Activated naive CD4-positive, alpha-beta T cell treated with anti-CD3 and anti-CD28 coated beads, Interleukin-2, amount 50 U/mL, for 24 hours (primary cell): ENCODE measurements around the gene ANKHD1.

Experiments
- H3K27ac Mint-ChIP-seq: one replicate; pipeline ENCODE4 v1.8.0; 2021; ENCODE audit warnings: mild to moderate bottlenecking, mixed read lengths
- H3K27me3 Mint-ChIP-seq: one replicate; pipeline ENCODE4 v1.8.0; 2021; ENCODE audit warnings: mixed read lengths
- H3K36me3 Mint-ChIP-seq: one replicate; pipeline ENCODE4 v1.8.0; 2021; ENCODE audit warnings: mixed read lengths
- H3K4me1 Mint-ChIP-seq: one replicate; pipeline ENCODE4 v1.8.0; 2021; ENCODE audit warnings: mixed read lengths
- H3K4me3 Mint-ChIP-seq: one replicate; pipeline ENCODE4 v1.8.0; 2021; ENCODE audit warnings: mild to moderate bottlenecking, mixed read lengths
- H3K9me3 Mint-ChIP-seq: one replicate; pipeline ENCODE4 v1.8.0; 2021; ENCODE audit warnings: mixed read lengths

Gene ANKHD1

GRCh38 chr5:140540227-140540626 is 138.6 kb downstream of the ANKHD1 start:
- Mint-ChIP-seq H3K27ac (no peak overlapping the region), H3K9me3 (no peaks in the 10 kb centered on the region), H3K36me3 (peaks cover 22% of the 10 kb centered on the region), H3K4me3 (no peak overlapping the region), H3K4me1 (no peaks in the 10 kb centered on the region), H3K27me3 (no peaks in the 10 kb centered on the region)

- Mint-ChIP-seq H3K9me3 (no peaks in the 10 kb centered on the region), H3K4me1 (peaks cover 8% of the 10 kb centered on the region), H3K4me3 (no peak overlapping the region), H3K27me3 (no peaks in the 10 kb centered on the region), H3K36me3 (peaks cover 20% of the 10 kb centered on the region), H3K27ac (no peak overlapping the region)
Observed at GRCh38 chr5:140542972-140543371, 141.3 kb downstream of the ANKHD1 start.

GRCh38 chr5:140544986-140545385 is 143.4 kb downstream of the ANKHD1 start:
- H3K4me1 Mint-ChIP-seq, result peaks cover 28% of the 10 kb centered on the region
- no peak overlapping the region for H3K4me3 Mint-ChIP-seq
- no peak overlapping the region for H3K27ac Mint-ChIP-seq
- H3K9me3 Mint-ChIP-seq, result no peaks in the 10 kb centered on the region
- no peaks in the 10 kb centered on the region for H3K27me3 Mint-ChIP-seq
- H3K36me3 Mint-ChIP-seq, result peaks cover 18% of the 10 kb centered on the region

- H3K27ac Mint-ChIP-seq, result no peak overlapping the region
- H3K4me1 Mint-ChIP-seq, result peaks cover 31% of the 10 kb centered on the region
- H3K36me3 Mint-ChIP-seq, result peaks cover 18% of the 10 kb centered on the region
- H3K4me3 Mint-ChIP-seq, result no peak overlapping the region
- H3K27me3 Mint-ChIP-seq, result no peaks in the 10 kb centered on the region
- H3K9me3 Mint-ChIP-seq, result no peaks in the 10 kb centered on the region
Observed at GRCh38 chr5:140545606-140546005, 144.0 kb downstream of the ANKHD1 start.

- H3K27ac Mint-ChIP-seq, result peak overlapping the region; percentile 59
- peaks cover 37% of the 10 kb centered on the region for H3K4me1 Mint-ChIP-seq
- H3K36me3 Mint-ChIP-seq, result peaks cover 16% of the 10 kb centered on the region
- H3K4me3 Mint-ChIP-seq, result peak overlapping the region; percentile 90
- no peaks in the 10 kb centered on the region for H3K27me3 Mint-ChIP-seq
- no peaks in the 10 kb centered on the region for H3K9me3 Mint-ChIP-seq
Observed at GRCh38 chr5:140546851-140547507, 145.3 kb downstream of the ANKHD1 start.

- H3K4me3 Mint-ChIP-seq, result peak within 1 kb of the TSS; percentile 90
- H3K27ac Mint-ChIP-seq, result peak within 1 kb of the TSS; percentile 91
- H3K9me3 Mint-ChIP-seq, result no peaks in the 10 kb centered on the region
- H3K36me3 Mint-ChIP-seq, result peaks cover 13% of the 10 kb centered on the region
- peaks cover 39% of the 10 kb centered on the region for H3K4me1 Mint-ChIP-seq
- H3K27me3 Mint-ChIP-seq, result no peaks in the 10 kb centered on the region
Observed at GRCh38 chr5:140547508-140548299, 146.1 kb downstream of the ANKHD1 start, which contains the start of gene EIF4EBP3. Gene EIF4EBP3 (plus strand): TSS chr5:140547662. CDS start chr5:140547738, 76 bp downstream.

GRCh38 chr5:140548300-140548688 is 146.7 kb downstream of the ANKHD1 start:
- Mint-ChIP-seq H3K36me3 (peaks cover 17% of the 10 kb centered on the region), H3K9me3 (no peaks in the 10 kb centered on the region), H3K4me3 (peak overlapping the region; percentile 90), H3K27me3 (no peaks in the 10 kb centered on the region), H3K4me1 (peaks cover 45% of the 10 kb centered on the region), H3K27ac (peak overlapping the region; percentile 91)

- peaks cover 17% of the 10 kb centered on the region for H3K36me3 Mint-ChIP-seq
- peak overlapping the region; percentile 91 for H3K27ac Mint-ChIP-seq
- no peaks in the 10 kb centered on the region for H3K27me3 Mint-ChIP-seq
- no peaks in the 10 kb centered on the region for H3K9me3 Mint-ChIP-seq
- peaks cover 50% of the 10 kb centered on the region for H3K4me1 Mint-ChIP-seq
- H3K4me3 Mint-ChIP-seq, result peak overlapping the region; percentile 90
Observed at GRCh38 chr5:140548791-140549190, 147.2 kb downstream of the ANKHD1 start.

GRCh38 chr5:140549237-140550144 is 147.9 kb downstream of the ANKHD1 start:
- peaks cover 57% of the 10 kb centered on the region for H3K4me1 Mint-ChIP-seq
- peak overlapping the region; percentile 90 for H3K4me3 Mint-ChIP-seq
- no peaks in the 10 kb centered on the region for H3K27me3 Mint-ChIP-seq
- peak overlapping the region; percentile 91 for H3K27ac Mint-ChIP-seq
- peaks cover 13% of the 10 kb centered on the region for H3K36me3 Mint-ChIP-seq
- H3K9me3 Mint-ChIP-seq, result no peaks in the 10 kb centered on the region

GRCh38 chr5:140550147-140551079 is 148.8 kb downstream of the ANKHD1 start:
- peaks cover 61% of the 10 kb centered on the region for H3K4me1 Mint-ChIP-seq
- H3K27me3 Mint-ChIP-seq, result no peaks in the 10 kb centered on the region
- peaks cover 10% of the 10 kb centered on the region for H3K36me3 Mint-ChIP-seq
- H3K9me3 Mint-ChIP-seq, result no peaks in the 10 kb centered on the region
- H3K4me3 Mint-ChIP-seq, result peak overlapping the region; percentile 45
- peak overlapping the region; percentile 84 for H3K27ac Mint-ChIP-seq

GRCh38 chr5:140551872-140552271 is 150.2 kb downstream of the ANKHD1 start:
- Mint-ChIP-seq H3K27me3 (no peaks in the 10 kb centered on the region), H3K27ac (no peak overlapping the region), H3K9me3 (no peaks in the 10 kb centered on the region), H3K4me1 (peaks cover 70% of the 10 kb centered on the region), H3K4me3 (no peak overlapping the region), H3K36me3 (peaks cover 17% of the 10 kb centered on the region)

GRCh38 chr5:140553657-140554056 is 152.0 kb downstream of the ANKHD1 start:
- H3K36me3 Mint-ChIP-seq, result peaks cover 17% of the 10 kb centered on the region

GRCh38 chr5:140554454-140554853 is 152.8 kb downstream of the ANKHD1 start:
- Mint-ChIP-seq H3K4me3 (peak overlapping the region; percentile 94), H3K27ac (peak overlapping the region; percentile 88), H3K9me3 (no peaks in the 10 kb centered on the region), H3K4me1 (peaks cover 60% of the 10 kb centered on the region), H3K27me3 (no peaks in the 10 kb centered on the region), H3K36me3 (peaks cover 17% of the 10 kb centered on the region)

More at GRCh38 chr5:140553657-140554056, 152.0 kb downstream of the ANKHD1 start:
- H3K4me1 Mint-ChIP-seq, result peaks cover 66% of the 10 kb centered on the region
- H3K9me3 Mint-ChIP-seq, result no peaks in the 10 kb centered on the region
- H3K4me3 Mint-ChIP-seq, result peak overlapping the region; percentile 94
- no peaks in the 10 kb centered on the region for H3K27me3 Mint-ChIP-seq
- peak overlapping the region; percentile 59 for H3K27ac Mint-ChIP-seq

- Mint-ChIP-seq H3K36me3 (peaks cover 14% of the 10 kb centered on the region), H3K27ac (peak overlapping the region; percentile 93), H3K4me3 (peak overlapping the region; percentile 94), H3K27me3 (no peaks in the 10 kb centered on the region), H3K4me1 (peaks cover 55% of the 10 kb centered on the region), H3K9me3 (no peaks in the 10 kb centered on the region)
Observed at GRCh38 chr5:140555747-140556312, 154.2 kb downstream of the ANKHD1 start.
